Heart left ventricle (tissue), 16 donors: ENCODE measurements around the gene CELSR1. TPM values are rescaled to one million over a fixed set of nuclear protein-coding genes. Genes with fewer than 3 reads are reported as not detected.

Experiments used
- ATAC-seq, 4 donors: fragments of 200-7000 bp; cut with Tn5 transposase; one replicate each; pipeline ENCODE4 v1.9.1; 2020 to 2022; ENCODE audit warnings: moderate library complexity in 4 of 4, mild to moderate bottlenecking in 3 of 4, moderate number of reproducible peaks in 1 of 4
- DNase-seq, 5 donors: peaks; one replicate each; pipeline ENCODE4 v3.0.0-alpha.2; 2020
- H3K27ac ChIP-seq, 12 donors: fragments of 200-600 bp; sonication (generic) in 4 of 12; one replicate each; pipeline versions ENCODE4 v1.5.0 to v1.8.0; 2016 to 2022; ENCODE audit warnings: mild to moderate bottlenecking in 2 of 12
- H3K27me3 ChIP-seq, 9 donors: fragments of 200-600 bp; sonication (generic) in 2 of 9; one replicate each; pipeline versions ENCODE4 v1.5.1 to v1.8.0; 2016 to 2022; ENCODE audit warnings: mild to moderate bottlenecking in 3 of 9
- H3K36me3 ChIP-seq, 9 donors: fragments of 200-600 bp; sonication (generic) in 2 of 9; one replicate each; pipeline versions ENCODE4 v1.5.0 to v1.8.0; 2018 to 2022; ENCODE audit warnings: mild to moderate bottlenecking in 2 of 9
- H3K4me1 ChIP-seq, 12 donors: fragments of 200-600 bp; sonication (generic) in 4 of 12; one replicate each; pipeline versions ENCODE4 v1.5.0 to v1.8.0; 2016 to 2022; ENCODE audit warnings: mild to moderate bottlenecking in 3 of 12
- H3K4me3 ChIP-seq, 12 donors: fragments of 200-600 bp; sonication (generic) in 4 of 12; one replicate each; pipeline versions ENCODE4 v1.5.0 to v1.8.0; 2017 to 2022; ENCODE audit warnings: mild to moderate bottlenecking in 9 of 12, moderate library complexity in 4 of 12
- H3K9me3 ChIP-seq, 12 donors: fragments of 200-600 bp; sonication (generic) in 4 of 12; one replicate each; pipeline versions ENCODE4 v1.5.0 to v1.8.0; 2016 to 2022; ENCODE audit warnings: mild to moderate bottlenecking in 1 of 12
- POLR2A ChIP-seq, 2 donors: fragments of 450-650 bp; IDR thresholded peaks; one replicate each; pipeline ENCODE4 v1.6.1; 2017; ENCODE audit warnings: antibody characterized with exemption in 2 of 2, mild to moderate bottlenecking in 2 of 2, moderate library complexity in 2 of 2
- WGBS, 4 donors: extraction: QIAGEN DNeasy Blood & Tissue Kit in 2 of 4; methylation state at CpG; one replicate each; pipeline versions ENCODE4 v1.1.5 to v1.1.7; 2013 to 2018; 5-methylcytosine and 5-hydroxymethylcytosine counted together
- intact Hi-C, 10 donors: fragments of 100-400 bp; cut with DNase I; formaldehyde crosslinking; loops; one replicate each; pipeline versions ENCODE4 v1.11.1 to v1.14.2; 2022
- polyA plus RNA-seq, 2 donors: library from polyadenylated mRNA; stranded (reverse); fragments of 200-250 nt; gene quantifications; one replicate each; pipeline ENCODE4 v1.2.3, GENCODE V29; 2013
- total RNA-seq, 9 donors: library from RNA; depleted of rRNA in 2 of 9; stranded (reverse); fragments of >200 nt in 2 of 9; fragmentation: NEBNext Ultra II Directional in 3 of 9; extraction: Animal tissue kit (Norgen Biotek cat#: 25700) in 3 of 9; gene quantifications; one replicate each; pipeline versions ENCODE4 v1.1.0 to v1.2.4, GENCODE V29; 2016 to 2023
- TF ChIP-seq, protein P1 (sequence below), 12 donors: fragments of 200-600 bp; sonication (generic) in 4 of 12; IDR thresholded peaks; one replicate each; pipeline versions ENCODE4 v1.5.0 to v1.8.0; 2018 to 2022; ENCODE audit warnings: antibody characterized with exemption in 12 of 12, mild to moderate bottlenecking in 5 of 12
- donor health status: ischemic (EF 13 %, LVEDD 7.1; RV severe dilation, severe dysfunction).
- donor health status: healthy with polysubstance abuse.
- donor health status: DM: no; HTN: yes; CAD: no.
- donor health status: DM: no; HTN: no; CAD: no.
- donor health status: ischemic (EF 25% LVEDD 6.9; RV normal size, moderate dysfunction).
- donor health status: ischemic (EF 25% LVEDD 5.7; RV mildly dilated, moderate dysfunction).
- donor health status: healthy.
- donor health status: DM: yes; HTN: yes; CAD: no.
- donor health status: ischemic (EF 35%, LVEDD 5.7; RV mildly dilated, moderate dysfunction).
- donor health status: nonischemic (EF 11% LVEDD 7.7; RV severe dilation, severe dysfunction).
- donor health status: DM: yes; HTN: yes; CAD: no.
- donor health status: PGD.
- donor health status: ischemic (EF 29% LVEDD 5.4; RV normal size, mild dysfunction).
- donor health status: nonischemic (EF 23%, LVEDD 6.1; RV moderate dilation, normal function).

Gene CELSR1
- total and polyA plus RNA-seq, 11 donors: 5.9 to 15.8 (median 11.9) TPM

GRCh38 chr22:46461566-46462180, 75.7 kb downstream of the CELSR1 start:
- Histone ChIP-seq H3K4me1 (peaks cover 0 to 10% (median 0%) of the 10 kb centered on the region in 12 donors), H3K4me3 (no peak overlapping the region), H3K27ac (no peak overlapping the region), H3K36me3 (no peaks in the 10 kb centered on the region), H3K27me3 (no peaks in the 10 kb centered on the region), H3K9me3 (no peaks in the 10 kb centered on the region)
- TF ChIP-seq POLR2A (IDR thresholded peaks at IDR 0.05): no peak
- TF ChIP-seq, protein P1, sequence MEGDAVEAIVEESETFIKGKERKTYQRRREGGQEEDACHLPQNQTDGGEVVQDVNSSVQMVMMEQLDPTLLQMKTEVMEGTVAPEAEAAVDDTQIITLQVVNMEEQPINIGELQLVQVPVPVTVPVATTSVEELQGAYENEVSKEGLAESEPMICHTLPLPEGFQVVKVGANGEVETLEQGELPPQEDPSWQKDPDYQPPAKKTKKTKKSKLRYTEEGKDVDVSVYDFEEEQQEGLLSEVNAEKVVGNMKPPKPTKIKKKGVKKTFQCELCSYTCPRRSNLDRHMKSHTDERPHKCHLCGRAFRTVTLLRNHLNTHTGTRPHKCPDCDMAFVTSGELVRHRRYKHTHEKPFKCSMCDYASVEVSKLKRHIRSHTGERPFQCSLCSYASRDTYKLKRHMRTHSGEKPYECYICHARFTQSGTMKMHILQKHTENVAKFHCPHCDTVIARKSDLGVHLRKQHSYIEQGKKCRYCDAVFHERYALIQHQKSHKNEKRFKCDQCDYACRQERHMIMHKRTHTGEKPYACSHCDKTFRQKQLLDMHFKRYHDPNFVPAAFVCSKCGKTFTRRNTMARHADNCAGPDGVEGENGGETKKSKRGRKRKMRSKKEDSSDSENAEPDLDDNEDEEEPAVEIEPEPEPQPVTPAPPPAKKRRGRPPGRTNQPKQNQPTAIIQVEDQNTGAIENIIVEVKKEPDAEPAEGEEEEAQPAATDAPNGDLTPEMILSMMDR (IDR thresholded peaks at IDR 0.05): no peak
- DNase-seq: peak in 1 of 5 donors; percentile 12
- ATAC-seq: no peak
- 88 to 92% (median 90%) methylated on average over 11 to 22 of the region's 22 CpGs for WGBS, 4 donors
- intact Hi-C loops: loop anchor here in 1 of 10 donors (10.0 kb wide), 1 partner anchor 63 kb away; no protein-coding TSS in a partner anchor

DNA sequence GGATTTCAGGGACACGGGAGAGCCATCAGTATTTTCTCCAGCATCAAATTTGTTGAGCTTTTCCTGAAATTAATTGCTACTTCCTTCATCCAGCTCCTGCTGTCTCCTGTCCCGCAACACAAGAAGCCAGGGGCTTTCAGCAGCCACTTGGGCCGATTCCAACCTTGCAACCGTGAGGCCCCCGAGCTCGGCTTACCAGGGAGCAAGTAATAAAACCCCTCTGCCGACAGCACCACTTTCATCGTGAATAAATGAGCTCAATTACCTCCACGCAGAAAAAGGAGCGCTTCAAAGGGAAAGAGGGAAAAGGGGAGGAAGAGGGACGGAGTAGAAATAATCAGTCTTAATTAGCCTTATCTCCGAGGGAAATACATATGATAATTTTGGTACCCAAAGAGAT, 76.6 kb downstream of the CELSR1 start:
- Histone ChIP-seq H3K4me3 (no peak overlapping the region), H3K4me1 (peaks cover 0 to 10% (median 0%) of the 10 kb centered on the region in 12 donors), H3K27me3 (peaks cover 0 to 3% (median 0%) of the 10 kb centered on the region in 9 donors), H3K36me3 (no peaks in the 10 kb centered on the region), H3K9me3 (no peaks in the 10 kb centered on the region), H3K27ac (no peak overlapping the region)
- DNase-seq (no peak), ATAC-seq (no peak)
- intact Hi-C loops: loop anchor here in 1 of 10 donors (10.0 kb wide), 1 partner anchor 64 kb away; no protein-coding TSS in a partner anchor
- TF ChIP-seq, protein P1 (IDR thresholded peaks at IDR 0.05): no peak
- TF ChIP-seq POLR2A (IDR thresholded peaks at IDR 0.05): no peak
- WGBS, 4 donors: 47 to 55% (median 51%) methylated on average over 12 of the region's 12 CpGs

GRCh38 chr22:46459347-46460065, 77.9 kb downstream of the CELSR1 start:
- Histone ChIP-seq H3K4me3 (no peak overlapping the region), H3K36me3 (no peaks in the 10 kb centered on the region), H3K27me3 (peaks cover 0 to 4% (median 0%) of the 10 kb centered on the region in 9 donors), H3K4me1 (no peaks in the 10 kb centered on the region), H3K27ac (no peak overlapping the region), H3K9me3 (no peaks in the 10 kb centered on the region)
- WGBS, 4 donors: 89 to 92% (median 90%) methylated on average over 16 to 17 of the region's 17 CpGs
- no peak for DNase-seq
- intact Hi-C loops: loop anchor here in 1 of 10 donors (10.0 kb wide), 1 partner anchor 65 kb away; no protein-coding TSS in a partner anchor
- ATAC-seq: no peak
- TF ChIP-seq, protein P1 (IDR thresholded peaks at IDR 0.05): no peak
- no peak for TF ChIP-seq POLR2A (IDR thresholded peaks at IDR 0.05)

- peak in 1 of 5 donors; percentile 60 for DNase-seq
Measured at GRCh38 chr22:46458525-46458924, 78.9 kb downstream of the CELSR1 start.

More at GRCh38 chr22:46458525-46458924, 78.9 kb downstream of the CELSR1 start:
- Histone ChIP-seq H3K36me3 (no peaks in the 10 kb centered on the region), H3K4me1 (peaks cover 0 to 2% (median 0%) of the 10 kb centered on the region in 12 donors), H3K27ac (no peak overlapping the region), H3K27me3 (peaks cover 0 to 4% (median 0%) of the 10 kb centered on the region in 9 donors), H3K9me3 (no peaks in the 10 kb centered on the region), H3K4me3 (no peak overlapping the region)
- 74 to 87% (median 83%) methylated on average over 7 of the region's 7 CpGs for WGBS, 4 donors
- TF ChIP-seq, protein P1 (IDR thresholded peaks at IDR 0.05): no peak
- intact Hi-C loops: no loop called here
- ATAC-seq: no peak
